ENCODE measurements around the gene CNDP2. TPM values are rescaled to one million over a fixed set of nuclear protein-coding genes. Genes with fewer than 3 reads are reported as not detected.

CNDP2 gene
- total RNA-seq, 1 donor = 36.9 TPM

GRCh38 chr18:74459889-74460288, 36.3 kb upstream of the CNDP2 start:
- H3K4me3 ChIP-seq (ENCODE audit: low read length) = no peak overlapping the region
- H3K27me3 ChIP-seq (ENCODE audit: insufficient read depth, low read length) = peaks cover 36% of the 10 kb centered on the region
- H3K9me3 ChIP-seq (ENCODE audit: low read depth, low read length) = no peaks in the 10 kb centered on the region
- peaks cover 9% of the 10 kb centered on the region for H3K4me1 ChIP-seq (ENCODE audit: insufficient read depth, low read length)

GRCh38 chr18:74460825-74461224, 35.3 kb upstream of the CNDP2 start:
- Histone ChIP-seq H3K9me3 (ENCODE audit: low read depth, low read length) (no peaks in the 10 kb centered on the region), H3K4me3 (ENCODE audit: low read length) (no peak overlapping the region), H3K27me3 (ENCODE audit: insufficient read depth, low read length) (peaks cover 27% of the 10 kb centered on the region), H3K4me1 (ENCODE audit: insufficient read depth, low read length) (peaks cover 9% of the 10 kb centered on the region)

- no peaks in the 10 kb centered on the region for H3K9me3 ChIP-seq (ENCODE audit: low read depth, low read length)
- H3K27me3 ChIP-seq (ENCODE audit: insufficient read depth, low read length) = peaks cover 7% of the 10 kb centered on the region
These were observed 32.9 kb upstream of the CNDP2 start for GRCh38 chr18:74463254-74463653.

GRCh38 chr18:74463983-74464382, 32.2 kb upstream of the CNDP2 start:
- Histone ChIP-seq H3K27me3 (ENCODE audit: insufficient read depth, low read length) (peaks cover 2% of the 10 kb centered on the region), H3K4me1 (ENCODE audit: insufficient read depth, low read length) (no peaks in the 10 kb centered on the region), H3K9me3 (ENCODE audit: low read depth, low read length) (no peaks in the 10 kb centered on the region), H3K4me3 (ENCODE audit: low read length) (no peak overlapping the region)

More at GRCh38 chr18:74463254-74463653, 32.9 kb upstream of the CNDP2 start:
- no peak overlapping the region for H3K4me3 ChIP-seq (ENCODE audit: low read length)
- no peaks in the 10 kb centered on the region for H3K4me1 ChIP-seq (ENCODE audit: insufficient read depth, low read length)

GRCh38 chr18:74465775-74466174, 30.4 kb upstream of the CNDP2 start:
- Histone ChIP-seq H3K9me3 (ENCODE audit: low read depth, low read length) (no peaks in the 10 kb centered on the region), H3K4me3 (ENCODE audit: low read length) (no peak overlapping the region), H3K27me3 (ENCODE audit: insufficient read depth, low read length) (no peaks in the 10 kb centered on the region), H3K4me1 (ENCODE audit: insufficient read depth, low read length) (no peaks in the 10 kb centered on the region)

- H3K9me3 ChIP-seq (ENCODE audit: low read depth, low read length) = no peaks in the 10 kb centered on the region
- no peaks in the 10 kb centered on the region for H3K27me3 ChIP-seq (ENCODE audit: insufficient read depth, low read length)
- no peak overlapping the region for H3K4me3 ChIP-seq (ENCODE audit: low read length)
- no peaks in the 10 kb centered on the region for H3K4me1 ChIP-seq (ENCODE audit: insufficient read depth, low read length)
These were observed 27.6 kb upstream of the CNDP2 start for GRCh38 chr18:74468547-74469061.

GRCh38 chr18:74472312-74472711, 23.9 kb upstream of the CNDP2 start:
- Histone ChIP-seq H3K27me3 (ENCODE audit: insufficient read depth, low read length) (no peaks in the 10 kb centered on the region), H3K9me3 (ENCODE audit: low read depth, low read length) (no peaks in the 10 kb centered on the region), H3K4me3 (ENCODE audit: low read length) (no peak overlapping the region), H3K4me1 (ENCODE audit: insufficient read depth, low read length) (no peaks in the 10 kb centered on the region)

- peaks cover 12% of the 10 kb centered on the region for H3K4me1 ChIP-seq (ENCODE audit: insufficient read depth, low read length)
- no peaks in the 10 kb centered on the region for H3K9me3 ChIP-seq (ENCODE audit: low read depth, low read length)
- no peak overlapping the region for H3K4me3 ChIP-seq (ENCODE audit: low read length)
- no peaks in the 10 kb centered on the region for H3K27me3 ChIP-seq (ENCODE audit: insufficient read depth, low read length)
These were observed 22.1 kb upstream of the CNDP2 start for GRCh38 chr18:74473976-74474640.

- H3K9me3 ChIP-seq (ENCODE audit: low read depth, low read length) = no peaks in the 10 kb centered on the region
- no peaks in the 10 kb centered on the region for H3K27me3 ChIP-seq (ENCODE audit: insufficient read depth, low read length)
- H3K4me3 ChIP-seq (ENCODE audit: low read length) = no peak overlapping the region
- H3K4me1 ChIP-seq (ENCODE audit: insufficient read depth, low read length) = peaks cover 32% of the 10 kb centered on the region
These were observed 20.0 kb upstream of the CNDP2 start for GRCh38 chr18:74476140-74476539.

GRCh38 chr18:74477771-74478170, 18.4 kb upstream of the CNDP2 start:
- no peak overlapping the region for H3K4me3 ChIP-seq (ENCODE audit: low read length)
- no peaks in the 10 kb centered on the region for H3K9me3 ChIP-seq (ENCODE audit: low read depth, low read length)
- peaks cover 36% of the 10 kb centered on the region for H3K4me1 ChIP-seq (ENCODE audit: insufficient read depth, low read length)
- H3K27me3 ChIP-seq (ENCODE audit: insufficient read depth, low read length) = no peaks in the 10 kb centered on the region

- Histone ChIP-seq H3K4me1 (ENCODE audit: insufficient read depth, low read length) (peaks cover 36% of the 10 kb centered on the region), H3K9me3 (ENCODE audit: low read depth, low read length) (no peaks in the 10 kb centered on the region), H3K27me3 (ENCODE audit: insufficient read depth, low read length) (no peaks in the 10 kb centered on the region), H3K4me3 (ENCODE audit: low read length) (no peak overlapping the region)
These were observed 17.8 kb upstream of the CNDP2 start for GRCh38 chr18:74478316-74478715.

GRCh38 chr18:74478880-74479279, 17.3 kb upstream of the CNDP2 start:
- Histone ChIP-seq H3K4me1 (ENCODE audit: insufficient read depth, low read length) (peaks cover 36% of the 10 kb centered on the region), H3K9me3 (ENCODE audit: low read depth, low read length) (no peaks in the 10 kb centered on the region), H3K4me3 (ENCODE audit: low read length) (no peak overlapping the region), H3K27me3 (ENCODE audit: insufficient read depth, low read length) (no peaks in the 10 kb centered on the region)

- H3K4me3 ChIP-seq (ENCODE audit: low read length) = no peak overlapping the region
- peaks cover 40% of the 10 kb centered on the region for H3K4me1 ChIP-seq (ENCODE audit: insufficient read depth, low read length)
- no peaks in the 10 kb centered on the region for H3K27me3 ChIP-seq (ENCODE audit: insufficient read depth, low read length)
- H3K9me3 ChIP-seq (ENCODE audit: low read depth, low read length) = no peaks in the 10 kb centered on the region
These were observed 16.5 kb upstream of the CNDP2 start for GRCh38 chr18:74479486-74480148.

- Histone ChIP-seq H3K4me3 (ENCODE audit: low read length) (no peak overlapping the region), H3K9me3 (ENCODE audit: low read depth, low read length) (no peaks in the 10 kb centered on the region), H3K4me1 (ENCODE audit: insufficient read depth, low read length) (peaks cover 43% of the 10 kb centered on the region), H3K27me3 (ENCODE audit: insufficient read depth, low read length) (no peaks in the 10 kb centered on the region)
These were observed 16.0 kb upstream of the CNDP2 start for GRCh38 chr18:74480149-74480651.

- Histone ChIP-seq H3K4me1 (ENCODE audit: insufficient read depth, low read length) (peaks cover 43% of the 10 kb centered on the region), H3K4me3 (ENCODE audit: low read length) (no peak overlapping the region), H3K9me3 (ENCODE audit: low read depth, low read length) (no peaks in the 10 kb centered on the region), H3K27me3 (ENCODE audit: insufficient read depth, low read length) (no peaks in the 10 kb centered on the region)
These were observed 13.5 kb upstream of the CNDP2 start for GRCh38 chr18:74482697-74483096.
